OCI-LY3 (cell line): Measurements from ENCODE around the gene LILRB4.

ENCODE experiments used
- CTCF ChIP-seq: fragments of 200-600, 300-600 bp; sonication (generic); IDR thresholded peaks from 2 replicates; pipeline ENCODE4 v1.5.1; 2014; ENCODE audit warnings: antibody characterized with exemption, low read length, low read depth
- EZH2phosphoT487 ChIP-seq: fragments of 200-600 bp; shearing (Covaris generic); IDR thresholded peaks from 2 replicates; pipeline ENCODE4 v1.6.1; 2018; ENCODE audit warnings: antibody characterized with exemption, mixed run types, low read depth

GRCh38 chr19:54692298-54692615 lies 29.5 kb downstream of the LILRB4 start:
- TF ChIP-seq CTCF (no peak), EZH2phosphoT487 (no peak)
